ENCODE measurements around the gene TSPAN18. TPM values are rescaled to one million over a fixed set of nuclear protein-coding genes. Genes with fewer than 3 reads are reported as not detected.

Gene TSPAN18
- total RNA-seq, 1 experiment from 2014 or later = 21.3 TPM

DNA sequence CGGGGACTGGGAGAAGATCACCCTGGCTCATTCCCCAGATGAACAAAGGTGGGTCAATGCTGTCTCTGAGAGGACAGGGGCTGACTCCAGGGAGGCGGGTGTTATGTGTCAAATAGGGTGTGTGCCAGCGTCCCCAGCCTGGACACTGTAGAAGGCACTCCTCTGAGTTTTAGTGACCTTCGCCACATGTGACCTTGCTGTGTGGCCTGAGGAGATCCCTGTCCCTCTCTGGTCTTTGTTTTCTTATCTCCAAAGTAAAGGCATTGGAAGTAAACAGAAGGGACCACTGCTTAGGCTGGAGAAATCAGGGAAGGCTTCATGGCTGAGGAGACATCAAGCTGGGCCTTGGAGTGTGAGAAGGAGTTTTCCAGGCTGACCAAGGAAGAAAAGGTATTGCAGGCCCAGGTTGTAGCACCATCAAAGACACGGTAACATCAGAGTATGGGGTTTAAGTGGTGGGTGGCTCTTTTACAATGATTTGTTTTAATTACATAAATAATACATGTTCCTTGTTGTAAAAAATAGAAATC, 149.5 kb downstream of the TSPAN18 start:
- Histone ChIP-seq H3K9me3 (ENCODE audit: control insufficient read depth, insufficient read depth, low read depth, low read length) (no peaks in the 10 kb centered on the region), H3K4me1 (ENCODE audit: control insufficient read depth, insufficient read depth, low read length) (no peaks in the 10 kb centered on the region), H3K27ac (ENCODE audit: low read length) (no peak overlapping the region), H3K27me3 (ENCODE audit: control insufficient read depth, insufficient read depth, low read length) (no peaks in the 10 kb centered on the region), H3K36me3 (ENCODE audit: control insufficient read depth, insufficient read depth, low read length) (no peaks in the 10 kb centered on the region), H3K4me3 (ENCODE audit: low read depth in 2 of 2, low read length in 2 of 2) (no peak overlapping the region)
- in situ Hi-C loops (cut with HindIII; ENCODE audit: low pct_unique_long_range_greater_than_20kb, low sequenced_read_pairs) (no loop called here), intact Hi-C loops (cut with micrococcal nuclease; ENCODE audit: unreplicated experiment) (no loop called here)
- POLR2A ChIA-PET = no interaction called here
- no peak for DNase-seq (ENCODE audit: low read depth, low spot score)
- ATAC-seq = no peak
- TF ChIP-seq POLR2AphosphoS5 (IDR thresholded peaks at IDR 0.05; ENCODE audit: low read depth, low read length) = no peak
- TF ChIP-seq TCF7L2 (IDR thresholded peaks at IDR 0.05; ENCODE audit: low read depth, low read length) = no peak
- TF ChIP-seq, protein P1, sequence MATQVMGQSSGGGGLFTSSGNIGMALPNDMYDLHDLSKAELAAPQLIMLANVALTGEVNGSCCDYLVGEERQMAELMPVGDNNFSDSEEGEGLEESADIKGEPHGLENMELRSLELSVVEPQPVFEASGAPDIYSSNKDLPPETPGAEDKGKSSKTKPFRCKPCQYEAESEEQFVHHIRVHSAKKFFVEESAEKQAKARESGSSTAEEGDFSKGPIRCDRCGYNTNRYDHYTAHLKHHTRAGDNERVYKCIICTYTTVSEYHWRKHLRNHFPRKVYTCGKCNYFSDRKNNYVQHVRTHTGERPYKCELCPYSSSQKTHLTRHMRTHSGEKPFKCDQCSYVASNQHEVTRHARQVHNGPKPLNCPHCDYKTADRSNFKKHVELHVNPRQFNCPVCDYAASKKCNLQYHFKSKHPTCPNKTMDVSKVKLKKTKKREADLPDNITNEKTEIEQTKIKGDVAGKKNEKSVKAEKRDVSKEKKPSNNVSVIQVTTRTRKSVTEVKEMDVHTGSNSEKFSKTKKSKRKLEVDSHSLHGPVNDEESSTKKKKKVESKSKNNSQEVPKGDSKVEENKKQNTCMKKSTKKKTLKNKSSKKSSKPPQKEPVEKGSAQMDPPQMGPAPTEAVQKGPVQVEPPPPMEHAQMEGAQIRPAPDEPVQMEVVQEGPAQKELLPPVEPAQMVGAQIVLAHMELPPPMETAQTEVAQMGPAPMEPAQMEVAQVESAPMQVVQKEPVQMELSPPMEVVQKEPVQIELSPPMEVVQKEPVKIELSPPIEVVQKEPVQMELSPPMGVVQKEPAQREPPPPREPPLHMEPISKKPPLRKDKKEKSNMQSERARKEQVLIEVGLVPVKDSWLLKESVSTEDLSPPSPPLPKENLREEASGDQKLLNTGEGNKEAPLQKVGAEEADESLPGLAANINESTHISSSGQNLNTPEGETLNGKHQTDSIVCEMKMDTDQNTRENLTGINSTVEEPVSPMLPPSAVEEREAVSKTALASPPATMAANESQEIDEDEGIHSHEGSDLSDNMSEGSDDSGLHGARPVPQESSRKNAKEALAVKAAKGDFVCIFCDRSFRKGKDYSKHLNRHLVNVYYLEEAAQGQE (IDR thresholded peaks at IDR 0.05; ENCODE audit: insufficient read depth in 1 of 2, low read depth in 2 of 2, low read length in 1 of 2) = no peak
- TF ChIP-seq, protein P2, sequence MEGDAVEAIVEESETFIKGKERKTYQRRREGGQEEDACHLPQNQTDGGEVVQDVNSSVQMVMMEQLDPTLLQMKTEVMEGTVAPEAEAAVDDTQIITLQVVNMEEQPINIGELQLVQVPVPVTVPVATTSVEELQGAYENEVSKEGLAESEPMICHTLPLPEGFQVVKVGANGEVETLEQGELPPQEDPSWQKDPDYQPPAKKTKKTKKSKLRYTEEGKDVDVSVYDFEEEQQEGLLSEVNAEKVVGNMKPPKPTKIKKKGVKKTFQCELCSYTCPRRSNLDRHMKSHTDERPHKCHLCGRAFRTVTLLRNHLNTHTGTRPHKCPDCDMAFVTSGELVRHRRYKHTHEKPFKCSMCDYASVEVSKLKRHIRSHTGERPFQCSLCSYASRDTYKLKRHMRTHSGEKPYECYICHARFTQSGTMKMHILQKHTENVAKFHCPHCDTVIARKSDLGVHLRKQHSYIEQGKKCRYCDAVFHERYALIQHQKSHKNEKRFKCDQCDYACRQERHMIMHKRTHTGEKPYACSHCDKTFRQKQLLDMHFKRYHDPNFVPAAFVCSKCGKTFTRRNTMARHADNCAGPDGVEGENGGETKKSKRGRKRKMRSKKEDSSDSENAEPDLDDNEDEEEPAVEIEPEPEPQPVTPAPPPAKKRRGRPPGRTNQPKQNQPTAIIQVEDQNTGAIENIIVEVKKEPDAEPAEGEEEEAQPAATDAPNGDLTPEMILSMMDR (IDR thresholded peaks at IDR 0.05) = no peak
- no peak for TF ChIP-seq SIN3A (IDR thresholded peaks at IDR 0.05; ENCODE audit: borderline replicate concordance, insufficient read depth, low read depth, low read length)
- CTCF ChIA-PET = interaction anchor here (0.9 kb wide), 1 partner anchor 59 kb away, joined by 3 read pairs; no protein-coding TSS in a partner anchor
- no TSS peak for BruUV-seq (replicated peaks)

DNA sequence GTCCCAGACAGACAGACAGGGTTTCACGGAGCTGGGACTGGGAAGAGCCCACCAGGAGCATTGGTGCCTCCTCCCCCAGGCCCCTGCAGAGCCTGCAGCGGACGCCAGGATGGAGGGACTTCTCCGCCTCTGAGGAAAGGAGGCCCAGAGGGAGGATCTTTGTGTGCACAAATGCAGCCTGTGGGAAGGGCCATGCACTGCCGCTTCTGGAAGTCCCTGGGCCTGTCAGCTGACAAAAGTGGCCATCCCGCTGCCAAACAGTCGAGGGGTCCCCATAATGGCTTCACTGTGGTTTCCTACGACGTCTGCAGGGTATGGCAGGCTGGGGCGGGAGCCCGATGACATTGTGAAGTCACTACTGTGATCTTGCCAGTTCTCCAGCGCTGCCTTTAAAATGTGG, 150.1 kb downstream of the TSPAN18 start:
- POLR2A ChIA-PET = no interaction called here
- no peaks in the 10 kb centered on the region for H3K27me3 ChIP-seq (ENCODE audit: control insufficient read depth, insufficient read depth, low read length)

More for the DNA sequence above, 150.1 kb downstream of the TSPAN18 start:
- DNase-seq (ENCODE audit: low read depth, low spot score) (no peak), ATAC-seq (no peak)
- in situ Hi-C loops (cut with HindIII; ENCODE audit: low pct_unique_long_range_greater_than_20kb, low sequenced_read_pairs) (no loop called here), intact Hi-C loops (cut with micrococcal nuclease; ENCODE audit: unreplicated experiment) (no loop called here)
- Histone ChIP-seq H3K36me3 (ENCODE audit: control insufficient read depth, insufficient read depth, low read length) (no peaks in the 10 kb centered on the region), H3K4me3 (ENCODE audit: low read depth in 2 of 2, low read length in 2 of 2) (no peak overlapping the region), H3K27ac (ENCODE audit: low read length) (no peak overlapping the region), H3K9me3 (ENCODE audit: control insufficient read depth, insufficient read depth, low read depth, low read length) (no peaks in the 10 kb centered on the region), H3K4me1 (ENCODE audit: control insufficient read depth, insufficient read depth, low read length) (no peaks in the 10 kb centered on the region)
- no peak for TF ChIP-seq POLR2AphosphoS5 (IDR thresholded peaks at IDR 0.05; ENCODE audit: low read depth, low read length)
- no peak for TF ChIP-seq SIN3A (IDR thresholded peaks at IDR 0.05; ENCODE audit: borderline replicate concordance, insufficient read depth, low read depth, low read length)
- TF ChIP-seq, protein P1 (IDR thresholded peaks at IDR 0.05; ENCODE audit: insufficient read depth in 1 of 2, low read depth in 2 of 2, low read length in 1 of 2) = no peak
- TF ChIP-seq, protein P2 (IDR thresholded peaks at IDR 0.05) = no peak
- TF ChIP-seq TCF7L2 (IDR thresholded peaks at IDR 0.05; ENCODE audit: low read depth, low read length) = no peak
- CTCF ChIA-PET = no interaction called here
- BruUV-seq (replicated peaks) = no TSS peak

All from Panc1 (cell line).